HG03571 (cell line): ENCODE data around the gene TUBGCP2.

Experiments
- ATAC-seq: cut with Tn5 transposase; IDR thresholded peaks from one replicate; pipeline ENCODE4 v1.9.1; 2021; ENCODE audit not compliant: unreplicated experiment

TUBGCP2 gene

DNA sequence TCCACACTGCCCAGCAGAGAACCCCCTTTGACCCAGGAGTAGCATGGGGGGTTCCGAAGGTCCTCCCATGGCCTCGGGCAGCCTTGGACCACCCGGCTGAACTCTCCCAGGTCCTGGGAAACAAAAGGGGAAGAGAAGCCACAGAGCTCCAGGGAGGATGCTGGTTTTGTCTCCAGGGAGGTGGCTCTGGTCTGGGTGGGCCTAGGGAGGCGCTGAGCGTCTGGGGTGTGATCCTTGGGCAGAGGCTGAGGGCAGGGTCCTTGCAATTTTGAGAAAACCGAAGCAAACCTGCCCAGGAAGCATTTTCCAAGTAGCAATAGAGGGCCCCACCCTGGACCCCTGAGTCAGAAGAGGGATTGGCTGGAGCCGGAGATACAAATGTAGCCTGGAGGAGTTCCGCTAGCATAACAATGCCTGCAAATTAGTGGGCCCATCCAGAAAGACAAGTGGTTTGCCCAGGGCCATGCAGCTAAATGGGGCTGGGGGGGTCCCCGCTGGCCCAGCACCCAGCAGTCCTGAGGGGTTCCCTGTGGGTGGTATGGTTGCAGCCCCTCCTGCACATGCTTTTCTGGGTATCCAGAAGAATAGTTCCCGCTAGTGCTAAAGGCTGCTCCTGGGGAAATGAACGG, 76.6 kb downstream of the TUBGCP2 start:
- ATAC-seq: no peak

DNA sequence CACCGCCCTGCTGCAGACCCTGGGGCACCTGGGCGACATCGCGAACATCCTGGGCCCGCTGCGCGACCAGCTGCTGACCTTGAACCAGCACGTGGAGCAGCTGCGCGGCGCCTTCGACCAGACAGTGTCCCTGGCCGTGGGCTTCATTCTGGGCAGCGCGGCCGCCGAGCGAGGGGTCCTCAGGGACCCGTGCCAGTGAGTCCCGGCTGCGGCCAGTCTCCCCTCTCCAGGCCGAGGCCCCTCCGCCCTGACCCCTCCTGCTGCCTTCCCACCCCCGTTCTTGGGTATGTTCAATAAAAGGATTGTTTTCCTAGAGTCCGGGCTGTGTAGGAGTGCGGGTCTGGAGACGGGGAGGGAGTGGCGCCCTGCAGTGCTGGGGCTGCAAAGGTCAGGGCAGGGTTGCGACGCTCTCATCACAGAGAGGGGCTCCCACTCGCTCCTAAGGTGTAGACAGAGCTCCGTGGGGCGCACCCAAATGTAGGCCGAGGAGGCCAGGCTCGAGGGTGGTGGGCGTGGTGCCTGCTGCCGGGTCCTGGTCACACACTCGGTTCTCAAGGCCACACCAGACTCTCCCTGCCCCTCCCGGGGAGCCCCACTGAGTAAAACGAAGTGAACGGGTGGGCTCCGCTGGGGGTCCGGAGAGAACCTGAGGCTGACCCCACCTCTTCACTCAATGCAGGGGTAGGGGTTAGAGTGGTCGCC, 77.3 kb downstream of the TUBGCP2 start:
- no peak for ATAC-seq

GRCh38 chr10:133230387-133231195, 78.1 kb downstream of the TUBGCP2 start:
- no peak for ATAC-seq

DNA sequence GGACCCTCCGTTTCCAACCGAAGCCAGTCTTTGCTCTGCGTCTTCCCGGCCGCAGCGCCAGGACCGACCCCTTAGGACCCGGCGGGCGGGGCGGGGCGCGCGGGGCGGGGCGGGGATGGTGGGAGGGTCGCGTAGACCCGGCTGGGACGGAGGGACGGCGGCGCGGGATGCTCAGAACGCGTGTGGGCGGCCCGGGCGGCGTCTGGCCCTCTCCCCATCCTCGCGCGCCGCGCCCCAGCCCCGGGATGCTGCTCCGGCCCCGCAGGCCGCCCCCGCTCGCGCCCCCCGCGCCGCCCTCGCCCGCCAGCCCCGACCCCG, 78.7 kb downstream of the TUBGCP2 start, which contains the start of gene UTF1:
UTF1 (plus strand) TSS at position 174 of the 318 bp plus-strand sequence; CDS start at position 246, 72 bp downstream.
- no peak for ATAC-seq

- no peak for ATAC-seq
These were observed 79.2 kb downstream of the TUBGCP2 start for GRCh38 chr10:133229265-133230043.
